HG03520 (cell line): ENCODE results near the gene CHD9.
"Not testable (repeated sequence)": the region's sequence is repeated elsewhere in the genome, so short reads cannot be mapped to it uniquely, and the experiment has no call there.

Source experiments
- ATAC-seq: cut with Tn5 transposase; IDR thresholded peaks from one replicate; pipeline ENCODE4 v1.9.1; 2021; ENCODE audit warnings: mild to moderate bottlenecking, moderate library complexity; ENCODE audit not compliant: unreplicated experiment

Gene CHD9

GRCh38 chr16:53048139-53048915, 6.5 kb upstream of the CHD9 start:
- ATAC-seq: no peak

DNA sequence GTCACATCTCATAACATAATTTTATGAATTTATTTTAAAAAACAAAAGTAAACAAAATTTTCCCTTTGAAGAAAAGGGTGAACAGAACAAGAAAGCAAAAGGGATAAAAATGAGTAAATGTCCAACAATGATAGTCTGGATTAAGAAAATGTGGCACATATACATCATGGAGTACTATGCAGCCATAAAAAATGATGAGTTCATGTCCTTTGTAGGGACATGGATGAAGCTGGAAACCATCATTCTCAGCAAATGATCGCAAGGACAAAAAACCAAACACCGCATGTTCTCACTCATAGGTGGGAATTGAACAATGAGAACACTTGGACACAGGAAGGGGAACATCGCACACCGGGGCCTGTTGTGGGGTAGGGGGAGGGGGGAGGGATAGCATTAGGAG, 3.5 kb upstream of the CHD9 start:
- ATAC-seq: not testable (repeated sequence)

DNA sequence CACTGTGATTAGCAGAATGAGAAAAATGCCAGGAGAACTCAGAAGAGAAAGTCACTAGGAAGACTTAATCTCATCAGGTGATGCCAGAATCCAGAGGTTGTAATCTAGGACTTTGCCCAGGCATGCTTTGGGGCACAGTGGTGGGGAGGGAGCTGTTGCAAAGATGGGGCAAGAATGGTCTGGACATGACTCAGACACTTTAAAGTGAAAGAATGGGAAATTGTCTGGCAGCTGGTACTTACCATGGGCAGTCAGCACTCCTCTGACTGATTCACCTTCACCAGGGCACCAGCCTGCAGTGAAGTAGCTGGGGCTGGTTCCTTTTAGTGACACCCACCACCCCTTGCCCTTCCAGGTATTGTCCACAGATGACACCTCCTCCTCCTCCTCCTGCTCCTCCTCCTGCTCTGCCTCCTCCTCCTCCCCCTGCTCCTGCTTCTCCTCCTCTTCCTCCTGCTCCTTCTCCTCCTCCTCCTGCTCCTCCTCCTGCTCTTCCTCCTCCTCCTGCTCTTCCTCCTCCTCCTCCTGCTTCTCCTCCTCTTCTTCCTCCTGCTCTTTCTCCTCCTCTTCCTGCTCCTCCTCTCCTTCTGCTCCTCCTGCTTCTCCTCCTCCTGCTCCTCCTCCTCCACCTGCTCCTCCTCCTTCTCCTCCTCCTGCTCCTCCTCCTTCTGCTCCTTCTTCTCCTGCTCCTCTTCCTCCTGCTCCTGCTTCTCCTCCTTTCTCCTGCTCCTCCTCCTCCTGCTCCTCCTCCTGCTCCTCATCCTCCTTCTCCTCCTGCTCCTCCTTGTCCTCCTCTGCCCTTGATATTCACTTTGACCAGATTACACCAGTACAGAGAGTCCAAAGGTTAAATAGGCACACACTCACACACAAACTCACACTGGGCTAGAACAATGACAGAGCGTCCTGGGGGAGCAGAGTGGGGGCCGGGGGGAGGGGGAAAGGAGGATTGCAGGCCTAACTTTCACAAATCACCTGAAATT, 2.0 kb upstream of the CHD9 start, which contains the start of gene CHD9NB:
TSS of gene CHD9NB (minus strand) at position 379 of the 983 bp plus-strand sequence. CDS start 8,739 bp downstream, outside the sequence.
- ATAC-seq: no peak

- ATAC-seq: peak; percentile 30
Observed at GRCh38 chr16:53053967-53054669, 673 bp upstream of the CHD9 start.

DNA sequence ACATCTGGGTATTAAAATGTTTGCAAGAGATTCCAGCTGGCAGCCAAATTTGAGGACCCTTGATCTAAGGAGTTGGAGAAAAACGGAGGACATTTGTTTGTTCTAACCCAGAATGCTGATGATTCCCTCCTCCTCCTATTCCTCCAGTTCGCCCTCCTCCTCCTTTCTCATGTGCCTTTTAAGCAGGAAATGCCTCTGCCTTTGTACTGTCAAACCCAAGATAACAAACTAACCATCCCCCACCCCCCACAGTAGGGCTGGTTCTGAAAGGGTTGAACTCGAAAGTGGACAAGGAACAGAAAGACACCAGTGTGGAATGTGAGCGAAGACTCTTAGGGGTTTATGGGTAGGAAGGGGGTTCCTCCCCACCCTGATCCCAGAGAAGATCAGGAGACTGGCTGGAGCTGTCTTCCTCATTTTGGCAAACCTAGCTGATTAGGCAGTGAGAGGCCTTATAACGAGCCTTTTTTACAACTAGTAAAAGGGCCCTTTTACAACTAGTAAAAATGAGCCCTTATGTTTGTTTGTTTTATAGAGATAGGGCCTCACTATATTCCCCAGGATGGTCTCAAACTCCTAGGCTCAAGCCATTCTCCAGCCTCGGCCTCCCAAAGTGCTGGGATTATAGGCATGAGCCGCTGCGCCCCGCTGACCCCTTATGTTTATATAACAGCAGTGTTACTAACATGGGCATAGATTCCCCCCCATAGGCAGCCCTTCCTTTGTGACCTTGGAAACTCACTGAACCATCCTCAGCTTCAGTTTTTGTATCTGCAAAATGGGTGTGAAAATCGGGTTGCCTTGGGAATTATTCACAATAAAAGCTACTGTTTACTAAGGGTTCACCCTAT, 975 bp downstream of the CHD9 start:
- ATAC-seq: no peak

DNA sequence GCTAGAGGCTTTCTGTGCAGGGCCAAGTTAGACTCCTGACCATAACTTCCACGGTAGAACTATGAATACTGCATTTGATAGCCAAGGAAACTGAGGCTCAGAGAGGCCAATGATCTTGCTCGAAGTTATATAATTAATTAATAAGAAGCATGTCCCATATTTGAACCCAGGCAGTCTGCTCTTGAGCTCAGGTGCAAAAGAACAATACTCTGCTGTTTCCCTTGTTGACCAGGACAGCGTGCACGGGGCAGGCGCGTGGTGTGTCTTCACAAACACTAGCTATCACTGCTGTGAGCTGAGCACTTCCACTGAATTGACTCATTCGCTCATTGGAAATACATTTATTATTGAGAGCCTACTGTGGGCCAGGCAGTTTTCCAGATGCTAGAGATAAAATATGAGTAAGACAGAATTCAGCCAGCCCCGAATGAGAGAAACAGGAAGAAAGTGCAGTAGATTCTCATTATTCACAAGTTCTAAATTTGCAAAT, 1.6 kb downstream of the CHD9 start:
- no peak for ATAC-seq

GRCh38 chr16:53057658-53058057, 2.9 kb downstream of the CHD9 start:
- no peak for ATAC-seq

- ATAC-seq: no peak
Observed at GRCh38 chr16:53058441-53058840, 3.6 kb downstream of the CHD9 start.

DNA sequence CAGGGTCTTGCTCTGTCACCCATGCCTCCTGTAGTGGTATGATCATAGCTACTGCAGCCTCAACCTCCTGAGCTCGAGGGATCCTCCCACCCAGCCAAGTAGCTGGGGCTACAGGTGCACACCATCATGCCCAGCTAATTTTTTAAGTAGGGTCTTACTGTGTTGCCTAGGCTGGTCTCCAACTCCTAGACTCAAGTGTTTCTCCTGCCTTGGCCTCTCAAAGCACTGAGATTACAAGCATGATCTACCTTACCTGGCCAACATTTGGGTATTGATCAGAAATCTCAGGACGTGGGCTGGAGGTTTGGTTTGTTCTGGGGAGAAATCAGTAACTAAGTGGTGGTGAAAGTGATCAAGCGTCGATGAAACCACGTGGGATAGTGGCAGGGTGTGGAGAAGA, 4.1 kb downstream of the CHD9 start:
- no peak for ATAC-seq

DNA sequence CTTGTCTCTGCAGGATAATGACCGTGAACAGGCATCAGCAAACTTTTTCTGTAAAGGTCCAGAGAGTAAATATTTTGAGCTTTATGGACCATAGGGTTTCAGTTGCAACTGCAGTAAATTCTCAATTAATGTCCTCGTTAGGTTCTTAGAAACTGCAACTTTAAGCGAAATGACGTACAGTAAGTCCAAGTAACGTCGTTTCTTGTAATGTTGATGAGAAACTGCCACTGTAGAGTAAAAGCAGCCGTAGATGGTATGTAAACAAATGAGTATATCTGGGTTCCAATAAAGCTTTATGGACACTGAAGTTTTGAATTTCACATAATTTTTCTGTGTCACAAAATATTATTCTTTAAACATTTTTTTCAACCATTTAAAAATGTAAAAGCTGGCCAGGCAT, 4.9 kb downstream of the CHD9 start:
- ATAC-seq: no peak

DNA sequence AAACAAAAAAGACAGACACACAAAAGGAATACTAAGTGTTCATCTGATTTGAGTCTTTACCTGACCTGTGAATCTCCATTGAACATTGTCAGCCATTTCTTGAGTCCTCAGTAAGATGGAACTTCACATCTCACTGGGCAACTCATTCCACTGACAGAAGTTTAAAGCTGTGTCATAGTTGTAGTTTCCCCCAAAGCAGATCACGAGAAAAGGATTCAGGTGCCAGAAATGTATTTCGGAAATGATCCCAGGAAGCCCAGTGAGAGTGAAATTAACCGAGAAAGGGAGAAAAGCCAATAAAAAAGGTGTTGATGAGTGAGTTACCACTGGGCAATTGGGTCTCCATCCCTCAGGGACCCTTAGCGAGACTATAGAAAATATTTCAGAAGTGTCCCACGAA, 6.5 kb downstream of the CHD9 start:
- ATAC-seq: peak; percentile 17

- ATAC-seq: peak; percentile 88
Observed at GRCh38 chr16:53061701-53062159, 6.9 kb downstream of the CHD9 start.

DNA sequence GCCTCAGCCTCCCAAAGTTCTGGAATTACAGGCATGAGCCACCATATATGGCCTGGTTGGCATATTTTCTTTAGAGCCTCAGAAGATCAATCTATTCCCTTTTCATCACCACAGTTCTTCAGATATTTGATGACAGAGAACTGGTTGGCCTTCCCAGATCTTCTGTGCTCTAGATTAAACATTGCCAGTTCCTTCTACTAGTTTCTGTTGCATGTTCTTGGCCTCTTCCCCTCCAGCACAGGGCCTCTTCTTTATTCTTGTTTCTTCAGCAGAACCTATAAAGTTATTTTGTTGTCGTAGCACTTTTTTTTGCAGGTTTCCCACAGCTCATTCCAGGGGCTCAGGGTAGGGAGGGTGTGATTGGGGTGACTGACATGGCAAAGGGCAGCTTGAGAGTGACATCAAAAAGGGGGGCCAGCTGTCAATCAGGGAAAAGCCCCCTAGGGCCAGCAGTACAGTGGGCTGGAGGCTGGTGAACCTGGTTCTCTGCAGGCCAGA, 9.3 kb downstream of the CHD9 start:
- ATAC-seq: no peak

DNA sequence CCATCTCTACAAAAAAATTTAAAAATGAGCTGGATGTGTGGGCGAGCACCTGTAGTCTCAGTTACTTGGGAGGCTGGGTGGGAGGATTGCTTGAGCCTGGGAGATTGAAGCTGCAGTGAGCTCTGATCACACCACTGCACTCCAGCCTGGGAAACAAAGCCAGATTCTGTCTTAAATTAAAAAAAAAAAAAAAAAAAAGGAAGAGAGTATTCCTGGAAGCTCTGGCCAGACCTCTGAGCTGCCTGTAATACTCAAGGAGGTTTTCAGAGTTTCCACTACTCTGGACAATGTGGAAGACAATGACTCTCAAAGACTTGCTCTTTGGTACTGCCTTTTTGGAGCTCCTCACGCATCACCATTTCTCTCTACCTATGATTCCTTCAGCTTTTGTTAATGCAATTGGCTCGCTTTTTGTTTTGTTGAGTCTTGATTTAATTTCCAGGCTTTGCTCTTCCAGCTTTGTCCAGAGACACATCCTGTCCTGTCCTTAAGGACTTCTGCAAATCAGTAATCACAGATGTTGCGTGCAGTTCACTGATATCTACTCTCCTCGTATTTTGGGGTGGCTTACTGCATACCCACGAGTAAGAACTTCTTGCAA, 10.8 kb downstream of the CHD9 start:
- no peak for ATAC-seq

DNA sequence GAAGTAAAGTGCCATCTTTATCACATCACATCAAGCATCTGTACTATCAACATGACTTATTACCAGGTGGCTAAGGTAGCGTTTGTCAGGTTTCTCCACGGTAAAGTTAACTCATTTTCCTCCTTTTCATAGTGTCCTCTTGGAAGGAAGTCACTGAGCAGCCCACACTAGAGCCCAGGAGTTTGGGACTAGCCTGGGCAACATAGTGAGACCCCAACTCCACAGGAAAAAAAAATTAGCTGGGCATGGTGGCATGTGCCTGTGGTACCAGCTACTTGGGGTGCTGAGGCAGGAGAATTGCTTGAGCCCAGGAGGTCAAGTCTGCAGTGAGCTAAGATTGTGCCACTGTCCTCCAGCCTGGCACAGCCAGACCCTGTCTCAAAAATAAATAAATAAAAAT, 12.9 kb downstream of the CHD9 start:
- no peak for ATAC-seq

DNA sequence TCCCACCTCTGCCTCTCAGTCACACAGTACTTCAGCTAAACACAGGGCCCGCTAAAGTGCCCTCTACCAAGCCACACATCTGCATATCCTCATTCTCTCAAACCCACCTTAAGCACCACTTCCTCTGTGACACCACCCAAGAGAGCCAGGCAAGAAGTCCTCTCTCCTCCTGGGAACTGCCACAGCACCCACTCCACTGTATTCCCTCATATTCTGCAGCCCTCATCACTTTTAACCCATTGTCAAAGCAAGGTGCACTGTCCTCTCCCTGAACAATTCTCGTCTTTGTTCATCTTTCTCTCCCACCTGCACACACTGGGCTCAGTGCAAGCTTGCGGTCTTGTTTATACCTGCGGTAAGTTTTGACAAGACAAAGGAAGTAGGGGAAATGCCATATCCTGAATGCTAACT, 13.6 kb downstream of the CHD9 start:
- ATAC-seq: peak; percentile 49

DNA sequence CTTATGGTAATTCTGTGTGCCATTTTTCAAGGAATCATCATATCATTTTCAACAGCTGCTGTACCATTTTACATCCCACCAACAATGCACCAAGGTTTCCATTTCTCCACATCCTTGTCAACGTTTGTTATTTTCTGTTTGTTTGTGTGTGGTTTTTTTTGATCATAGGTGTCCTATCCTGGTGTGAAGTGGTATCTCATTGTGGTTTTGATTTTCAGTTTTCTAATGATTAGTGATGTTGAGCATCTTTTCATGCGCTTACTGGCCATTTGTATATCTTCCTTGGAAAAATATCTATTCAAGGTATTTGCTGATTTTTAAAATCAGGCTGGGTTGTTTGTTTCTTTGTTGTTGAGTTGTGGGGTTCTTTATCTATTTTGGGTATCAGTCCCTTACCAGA, 15.0 kb downstream of the CHD9 start:
- no peak for ATAC-seq

GRCh38 chr16:53071748-53072301, 17.0 kb downstream of the CHD9 start:
- ATAC-seq: peak; percentile 57

GRCh38 chr16:53073022-53073421, 18.2 kb downstream of the CHD9 start:
- ATAC-seq: no peak
